HPDE6-E6E7 (cell line): Measurements from ENCODE around the gene RBM26.
"Not testable (repeated sequence)": the region's sequence is repeated elsewhere in the genome, so short reads cannot be mapped to it uniquely, and the experiment has no call there.

Experiments used
- DNase-seq: peaks from one replicate; pipeline ENCODE4 v3.0.0; 2011; ENCODE audit warnings: missing footprints; ENCODE audit errors: extremely low spot score

RBM26 gene

DNA sequence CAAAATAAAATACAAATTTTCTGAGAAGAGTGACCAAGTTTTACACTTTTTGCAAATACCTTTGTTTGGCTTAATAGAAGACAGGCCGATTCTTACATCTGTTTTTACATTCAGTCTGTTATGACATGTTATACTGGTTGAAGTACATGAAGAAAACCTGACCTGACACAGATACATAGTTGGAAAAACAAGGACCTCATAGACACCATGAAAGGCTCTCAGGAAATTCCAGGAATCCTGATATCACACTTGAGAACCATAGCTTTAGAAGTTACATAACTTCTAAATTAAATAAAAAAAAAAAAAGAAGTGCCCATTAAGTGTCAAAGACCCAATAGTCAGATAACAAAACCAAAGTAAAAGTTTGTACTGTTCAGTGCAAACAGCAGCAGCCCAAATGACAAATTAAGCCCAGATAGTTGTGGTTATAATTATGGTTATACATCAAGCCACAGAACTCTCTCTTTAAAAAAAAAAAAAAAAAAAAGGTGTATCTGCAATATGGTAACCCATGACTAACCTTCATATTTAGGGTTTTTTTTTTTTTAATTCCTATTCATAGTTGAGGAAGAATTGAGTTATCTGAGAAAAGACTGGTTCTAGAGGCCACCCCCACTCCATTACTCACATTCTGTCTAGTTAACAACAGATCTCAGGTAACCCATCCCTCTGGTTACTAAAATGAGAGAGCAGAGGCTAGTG is 19.8 kb downstream of the RBM26 start:
- DNase-seq, result no peak

DNA sequence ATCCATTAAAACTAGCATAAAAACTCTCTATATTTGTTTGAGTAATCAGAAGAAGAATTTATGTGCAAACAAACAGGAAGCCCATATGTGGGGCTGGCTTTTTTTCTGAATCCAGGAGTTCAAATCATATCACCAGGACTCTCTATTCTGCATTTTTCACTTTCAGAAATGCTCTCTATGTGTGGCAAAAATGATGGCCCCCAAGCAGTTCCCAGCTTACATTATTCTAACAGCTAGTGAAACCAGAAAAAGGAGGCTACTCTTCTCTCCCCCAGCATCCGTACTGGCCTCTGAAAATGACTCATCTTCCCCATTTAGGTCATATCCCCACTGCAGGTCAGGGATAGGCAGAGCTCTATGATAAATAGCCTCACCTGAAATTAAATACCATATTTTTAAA is 20.4 kb downstream of the RBM26 start:
- no peak for DNase-seq

DNA sequence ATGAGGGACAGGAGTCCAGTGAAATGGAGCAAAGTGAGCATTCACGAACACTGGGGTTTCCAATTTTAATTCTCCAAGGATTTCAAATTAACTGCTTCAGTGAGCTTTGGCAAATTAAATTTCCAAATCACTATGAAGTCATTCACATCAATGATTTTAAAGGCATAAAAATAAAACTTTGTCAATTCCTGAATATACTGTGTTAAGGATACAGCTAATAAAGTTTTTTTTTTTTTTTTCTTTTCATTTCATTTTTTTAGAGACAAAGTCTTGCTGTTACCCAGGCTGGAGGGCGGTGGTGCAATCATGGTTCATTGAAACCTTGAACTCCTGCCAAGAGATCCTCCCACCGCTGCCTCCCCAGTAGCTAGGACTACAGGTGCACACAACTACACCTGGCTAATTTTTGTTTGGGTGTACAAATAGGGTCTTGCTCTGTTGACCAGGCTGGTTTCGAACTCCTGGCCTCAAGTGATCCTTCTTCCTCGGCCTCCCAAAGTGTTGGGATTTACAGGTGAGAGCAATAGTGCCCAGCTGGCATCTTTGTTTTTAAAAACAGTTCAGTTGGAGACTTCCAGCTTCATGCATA is 21.9 kb downstream of the RBM26 start:
- no peak for DNase-seq

DNA sequence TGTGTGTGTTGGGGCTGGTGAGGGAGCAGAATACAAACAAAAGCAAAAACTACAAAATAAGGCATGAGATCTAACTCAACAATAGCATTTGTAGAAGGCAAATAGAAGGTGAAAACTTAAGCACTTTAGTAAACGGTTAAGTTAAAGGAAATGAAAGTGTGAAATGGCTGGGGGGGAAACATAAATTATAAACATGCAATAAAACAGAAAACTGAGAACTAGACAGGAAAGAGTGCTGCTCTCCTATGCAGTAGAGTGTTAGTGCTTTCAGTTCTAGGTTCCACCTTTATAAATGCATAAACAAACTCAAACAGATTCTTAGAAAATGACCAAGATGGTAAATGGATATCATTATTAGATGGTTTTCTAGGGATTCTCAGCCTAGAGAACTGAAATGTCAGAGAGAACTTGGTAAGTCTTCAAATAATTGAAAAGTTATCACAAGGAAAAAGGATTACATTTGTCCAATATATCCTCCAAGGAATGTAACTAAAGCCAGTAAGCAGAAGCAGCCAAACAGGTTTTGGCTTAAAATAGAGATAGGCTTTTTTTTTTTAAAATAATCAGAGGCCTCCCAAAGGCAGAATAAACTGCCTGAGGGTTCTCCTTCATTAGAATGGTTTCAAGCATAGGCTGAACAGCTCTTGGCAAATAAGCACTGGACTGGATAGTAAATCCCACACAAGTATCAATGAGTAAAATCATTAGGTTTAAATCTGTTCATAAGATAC is 23.3 kb downstream of the RBM26 start:
- no peak for DNase-seq

DNA sequence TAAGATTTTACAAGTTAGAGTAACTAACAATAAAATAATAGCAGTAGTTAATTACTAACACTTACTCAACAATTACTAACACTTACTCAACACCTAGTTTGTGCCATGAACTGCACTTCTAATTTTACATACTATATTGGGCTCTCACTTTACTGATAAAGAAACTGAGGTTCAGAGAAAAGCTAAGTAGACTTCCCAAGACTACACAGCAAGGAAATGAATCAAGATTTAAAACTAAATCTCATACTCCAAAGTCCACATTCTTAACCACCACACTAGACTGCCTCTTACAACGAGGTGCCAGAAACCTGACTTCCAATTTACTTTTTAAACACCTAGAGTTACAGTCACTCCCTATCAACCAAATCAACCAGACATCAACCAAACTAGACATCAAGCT is 25.1 kb downstream of the RBM26 start:
- no peak for DNase-seq

DNA sequence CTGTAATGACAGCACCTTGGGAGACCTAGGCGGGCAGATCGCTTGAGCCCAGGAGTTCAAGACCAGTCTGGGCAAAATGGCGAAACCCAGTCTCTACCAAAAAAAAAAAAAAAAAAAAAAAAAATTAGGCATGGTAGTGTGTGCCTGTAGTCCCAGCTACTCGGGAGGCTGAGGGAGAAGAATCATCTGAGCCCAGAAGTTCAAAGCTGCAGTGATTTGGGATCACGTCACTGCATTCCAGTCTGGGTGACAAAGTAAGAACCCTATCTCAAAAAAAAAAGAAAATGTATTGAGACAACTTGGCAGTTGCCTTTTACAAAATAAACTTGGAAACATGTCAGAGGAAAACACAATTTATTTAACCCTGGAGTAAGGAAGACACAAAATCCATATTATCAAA is 26.8 kb downstream of the RBM26 start:
- DNase-seq, result no peak

DNA sequence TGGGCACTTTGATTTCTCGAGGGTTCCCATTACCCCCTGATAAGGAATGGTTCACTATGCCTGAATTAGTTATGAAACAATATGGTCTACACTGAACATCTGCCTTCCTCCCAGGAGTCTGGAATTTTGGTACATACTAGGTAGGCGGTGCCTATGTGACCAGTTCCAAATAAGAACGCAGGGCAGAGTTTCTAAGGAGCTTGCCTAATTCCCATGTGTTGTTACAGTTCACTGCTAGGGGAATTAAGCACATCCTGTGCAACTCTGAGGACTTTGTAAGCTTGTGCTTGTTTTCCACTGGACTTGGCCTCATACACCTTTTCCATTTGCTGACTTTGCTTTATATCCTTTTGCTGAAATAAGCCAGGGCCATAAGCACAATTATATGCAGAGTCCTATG is 29.2 kb downstream of the RBM26 start:
- DNase-seq, result no peak

DNA sequence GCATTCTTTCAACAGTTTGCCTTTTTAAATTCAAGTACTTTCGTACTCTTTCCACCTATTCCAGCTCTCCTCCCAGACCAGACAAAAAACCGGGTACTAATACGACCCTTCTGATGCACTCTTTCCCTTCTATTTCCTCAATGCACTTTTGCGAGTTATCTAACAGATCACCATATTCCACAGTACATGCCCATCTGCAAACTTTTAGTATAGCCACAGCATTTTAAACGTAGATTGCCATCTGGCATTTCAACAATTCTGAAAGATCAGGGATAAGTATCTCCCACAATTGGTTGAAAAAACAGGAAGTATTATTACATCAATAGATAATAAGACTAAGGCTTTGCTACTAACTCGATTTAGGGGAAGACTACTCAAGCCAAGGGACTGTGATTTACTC is 31.5 kb downstream of the RBM26 start:
- DNase-seq, result no peak

DNA sequence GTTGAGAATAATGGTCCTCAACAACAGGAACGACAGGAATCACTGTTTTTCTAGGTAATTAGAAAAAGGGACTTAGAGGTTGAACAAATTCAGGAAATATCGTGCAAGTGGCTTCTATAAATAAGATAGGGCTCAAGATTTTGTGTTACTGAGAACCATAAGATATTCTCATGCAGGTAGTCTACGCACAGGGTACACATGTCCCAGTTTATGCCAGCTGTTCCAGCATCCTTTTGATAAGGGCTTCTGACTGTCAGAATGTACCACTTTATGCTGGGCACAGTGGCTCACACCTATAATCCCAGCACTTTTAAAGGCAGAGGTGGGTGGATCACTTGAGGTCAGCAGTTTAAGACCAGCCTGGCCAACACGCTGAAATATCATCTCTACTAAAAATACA is 32.1 kb downstream of the RBM26 start:
- DNase-seq, result no peak

DNA sequence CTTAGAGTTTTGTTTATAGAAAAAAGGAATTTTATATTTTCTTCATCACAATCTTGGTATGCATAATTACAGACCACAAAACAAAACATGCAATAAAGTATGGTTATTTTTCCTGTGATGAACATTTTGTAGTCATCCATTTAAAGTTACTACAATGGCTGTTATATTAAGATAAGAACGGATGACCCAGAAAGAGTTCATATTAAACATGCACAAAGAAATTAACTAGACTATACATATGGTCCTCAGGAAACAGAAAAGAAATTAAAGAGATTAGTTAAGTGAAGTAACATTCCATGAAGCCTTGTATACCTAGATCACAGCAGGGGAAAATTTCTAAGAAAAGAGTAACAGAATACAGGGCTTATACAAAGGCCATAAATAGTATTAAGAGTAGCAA is 36.8 kb downstream of the RBM26 start:
- no peak for DNase-seq

DNA sequence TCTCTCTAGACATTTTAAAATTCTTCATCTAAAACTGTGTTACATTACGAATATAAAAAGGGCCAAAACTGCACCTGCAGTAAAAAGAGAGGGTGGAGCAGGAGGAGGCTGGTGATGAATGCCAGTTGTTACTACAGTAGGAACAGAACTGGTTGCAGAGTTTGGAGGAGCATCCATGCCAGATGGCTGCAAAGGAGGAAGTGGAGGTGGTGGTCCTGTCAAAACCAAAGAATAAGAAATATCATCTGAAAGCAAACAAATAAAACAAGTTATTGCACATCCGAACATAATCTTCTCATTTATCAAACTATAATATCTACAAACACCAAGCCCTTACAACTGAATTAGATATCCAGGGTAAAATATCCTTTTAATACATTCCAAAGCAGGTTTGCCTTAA is 40.1 kb downstream of the RBM26 start:
- no peak for DNase-seq

DNA sequence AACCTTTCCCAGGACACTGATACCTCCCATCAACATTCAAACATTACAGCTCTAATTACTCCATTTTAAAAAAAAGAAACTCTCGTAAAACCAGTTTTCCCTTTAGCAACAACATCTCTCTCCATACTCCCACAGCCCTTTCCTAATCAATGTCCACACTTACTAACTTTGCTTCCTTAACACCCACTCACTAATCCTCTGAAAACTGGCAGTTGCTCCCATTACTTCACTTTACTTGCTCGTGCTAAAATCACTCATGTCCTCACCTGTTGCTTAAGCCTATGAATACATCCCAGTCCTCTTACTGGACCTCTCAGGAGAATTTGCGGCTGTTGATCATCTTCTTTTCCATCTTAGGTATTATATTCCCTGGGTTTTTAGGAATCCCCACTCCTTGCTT is 44.8 kb downstream of the RBM26 start:
- no peak for DNase-seq

DNA sequence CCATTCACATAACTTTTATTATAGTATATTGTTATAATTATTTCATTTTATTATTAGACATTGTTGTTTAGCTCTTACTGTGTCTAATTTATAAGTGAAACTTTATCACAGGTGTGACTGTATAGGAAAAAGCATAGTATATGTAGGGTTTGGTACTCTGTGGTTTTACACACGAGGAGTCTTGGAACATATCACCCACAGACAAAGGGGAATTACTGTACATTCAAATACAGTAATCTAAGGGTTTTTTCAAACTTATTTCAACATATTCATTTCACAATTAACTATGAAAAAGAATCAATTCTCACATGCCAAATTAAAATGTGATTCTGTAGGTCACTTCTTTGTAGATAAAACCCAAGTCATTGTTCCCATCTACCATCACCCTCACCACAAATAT is 46.0 kb downstream of the RBM26 start:
- DNase-seq, result no peak

DNA sequence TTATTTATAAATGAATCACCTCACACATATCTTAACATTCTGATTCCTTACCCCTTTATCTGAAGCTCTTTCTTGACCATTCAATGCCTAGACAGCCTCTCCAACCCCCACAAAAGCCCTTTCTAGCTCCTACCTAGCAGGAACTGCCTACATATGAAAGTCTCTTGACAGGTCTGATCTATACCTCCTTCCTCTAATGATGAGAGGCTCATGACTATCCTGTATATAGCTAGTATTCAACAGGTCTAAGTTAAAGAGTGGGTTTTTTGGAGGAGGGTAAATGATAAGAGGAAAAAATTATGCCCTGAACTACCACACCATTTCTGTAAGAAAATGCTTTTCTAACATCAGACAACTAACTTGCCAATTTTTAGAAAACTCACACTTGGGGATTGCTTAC is 47.0 kb downstream of the RBM26 start:
- no peak for DNase-seq

DNA sequence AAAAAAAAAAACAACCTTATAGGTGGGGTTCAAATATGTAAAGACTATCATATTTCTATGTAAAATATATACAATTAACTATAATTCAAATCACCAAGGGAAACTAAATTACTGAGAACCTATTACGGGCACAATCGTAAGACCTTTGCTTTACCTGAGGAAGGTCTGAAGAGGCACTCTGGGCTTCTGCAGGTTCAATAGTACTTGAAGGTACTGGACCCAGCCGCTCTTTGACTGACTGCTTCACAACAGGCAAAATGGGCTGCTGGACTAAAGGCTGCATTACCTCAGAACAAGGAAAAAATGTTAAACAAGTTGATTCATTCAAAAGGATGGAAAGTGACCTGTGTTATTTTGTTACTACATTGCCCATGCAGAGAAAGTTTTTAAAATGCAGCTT is 51.8 kb downstream of the RBM26 start:
- no peak for DNase-seq

DNA sequence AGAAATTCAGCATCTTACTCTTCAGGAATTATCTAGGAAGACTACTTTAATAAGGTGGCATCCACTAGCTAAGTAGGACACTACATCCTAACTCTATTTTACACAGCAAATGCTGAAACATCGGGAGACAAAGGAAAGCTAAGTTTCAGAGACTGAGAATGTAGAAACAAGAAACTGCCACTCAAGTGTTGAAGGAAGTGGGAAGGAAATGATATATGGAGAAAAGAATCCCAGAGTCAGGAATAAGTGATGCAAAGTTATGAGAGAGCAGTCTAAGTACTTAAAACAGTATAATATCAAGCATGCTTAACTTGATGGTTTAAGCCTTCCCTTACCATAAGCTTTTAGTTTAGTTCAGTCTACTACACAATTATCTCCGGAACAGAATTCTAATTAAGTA is 52.4 kb downstream of the RBM26 start:
- DNase-seq, result no peak

DNA sequence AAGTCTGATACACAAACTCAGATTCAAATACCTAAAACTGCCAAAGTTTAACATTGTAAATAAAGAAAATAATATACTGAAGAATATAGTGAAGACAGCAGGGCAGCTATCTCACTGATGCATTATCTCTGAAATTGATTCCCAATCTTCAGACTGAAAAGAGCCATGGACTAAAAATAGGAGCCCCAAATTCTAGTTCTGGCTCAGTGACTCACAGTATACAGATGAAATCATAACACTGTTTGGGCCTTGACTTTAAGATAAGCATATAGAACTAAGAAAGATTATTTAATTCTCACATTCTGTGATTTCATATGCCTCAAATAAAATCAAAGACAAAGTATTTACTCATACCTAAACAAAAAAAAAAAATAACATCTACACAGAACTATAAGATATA is 53.9 kb downstream of the RBM26 start:
- DNase-seq, result no peak

DNA sequence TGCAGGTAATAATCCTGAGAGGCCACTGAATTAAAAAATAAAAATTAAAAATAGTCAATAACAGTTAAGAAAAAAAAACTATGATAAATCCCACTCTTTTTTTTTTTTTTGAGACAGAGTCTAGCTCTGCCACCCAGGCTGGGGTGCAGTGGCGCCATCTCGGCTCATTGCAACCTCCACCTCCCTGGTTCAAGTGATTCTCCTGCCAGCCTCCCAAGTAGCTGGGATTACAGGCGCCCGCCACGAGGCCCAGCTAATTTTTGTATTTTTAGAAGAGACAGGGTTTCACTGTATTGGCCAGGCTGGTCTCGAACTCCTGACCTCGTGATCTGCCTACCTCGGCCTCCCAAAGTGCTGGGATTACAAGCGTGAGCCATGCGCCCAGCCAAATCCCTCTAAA is 56.4 kb downstream of the RBM26 start:
- DNase-seq, result not testable (repeated sequence)

DNA sequence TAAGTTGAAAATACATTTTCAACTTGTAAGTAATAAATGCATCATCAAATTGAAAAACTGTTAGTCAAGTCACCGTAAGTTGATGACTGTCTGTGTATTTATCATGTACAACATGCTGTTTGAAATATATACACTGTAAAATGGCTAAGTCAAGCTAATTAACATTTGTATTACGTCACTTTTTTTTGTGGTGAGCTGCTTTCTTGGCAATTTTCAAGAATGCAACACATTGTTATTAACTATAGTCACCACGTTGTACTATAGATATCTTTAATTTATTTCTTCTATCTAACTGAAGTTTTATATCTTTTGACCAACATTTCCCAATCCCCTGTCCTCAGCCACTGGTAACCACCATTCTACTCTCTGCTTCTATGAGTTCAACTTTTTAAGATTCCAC is 57.0 kb downstream of the RBM26 start:
- DNase-seq, result no peak

DNA sequence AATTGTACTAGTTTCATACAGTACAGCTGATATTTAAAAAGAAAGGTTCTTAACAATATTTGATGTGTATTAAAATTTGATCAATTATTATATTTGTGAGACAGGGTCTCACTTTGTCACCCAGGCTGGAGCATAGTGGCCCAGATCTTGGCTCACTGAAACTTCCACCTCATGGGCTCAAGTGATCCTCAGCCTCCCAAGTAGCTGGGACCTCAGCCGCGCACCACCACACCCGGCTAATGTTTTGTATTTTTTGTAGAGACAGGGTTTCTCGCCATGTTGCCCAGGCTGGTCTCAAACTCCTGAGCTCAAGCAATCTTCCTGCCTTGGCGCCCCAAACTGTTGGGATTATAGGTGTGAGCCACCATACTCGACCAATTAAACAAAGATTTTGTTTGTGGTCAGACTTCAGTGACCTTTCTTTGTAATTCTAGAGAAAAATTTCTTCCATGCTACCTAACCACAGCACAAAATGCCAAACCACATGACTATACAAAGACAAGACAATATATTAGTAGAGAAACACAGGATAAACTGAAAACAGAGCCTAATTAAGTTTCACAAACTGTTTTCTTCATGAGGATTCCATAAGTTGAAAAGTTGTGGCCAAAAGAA is 59.6 kb downstream of the RBM26 start:
- no peak for DNase-seq

DNA sequence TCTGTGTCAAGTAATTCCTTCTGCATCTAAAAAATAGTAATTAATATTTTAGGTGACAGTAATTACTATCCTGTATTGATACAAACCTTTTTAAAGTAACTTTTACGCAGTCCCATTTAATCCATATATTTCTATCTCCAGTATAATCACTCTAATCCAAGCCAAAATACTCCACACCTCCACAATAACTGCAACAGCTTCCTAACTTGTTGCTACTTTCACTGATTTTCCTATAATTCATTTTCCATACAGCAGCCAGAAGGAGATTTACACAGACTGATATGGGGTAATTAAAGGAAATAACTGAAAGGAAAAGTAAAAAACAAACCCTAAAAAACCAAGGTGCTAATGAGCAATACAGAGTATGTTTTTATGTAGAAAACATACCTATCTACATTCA is 64.9 kb downstream of the RBM26 start:
- no peak for DNase-seq

DNA sequence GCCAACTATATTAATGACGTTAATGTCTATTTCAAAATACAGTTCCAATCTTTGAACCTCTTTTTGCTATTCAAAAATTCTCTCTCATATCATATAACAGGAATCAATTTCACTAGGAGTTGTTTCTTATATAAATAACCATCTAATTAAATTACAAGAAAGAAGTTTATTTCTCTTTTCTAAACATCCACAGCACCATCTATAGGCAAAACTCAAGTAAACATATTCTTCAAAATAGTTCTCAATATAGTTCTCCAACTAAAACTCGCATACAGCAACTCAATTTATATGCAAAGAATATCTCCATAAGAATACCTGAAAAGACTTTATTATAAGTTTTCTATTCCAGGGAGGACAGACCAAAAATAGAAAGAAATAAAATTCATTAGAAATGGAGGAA is 65.6 kb downstream of the RBM26 start:
- DNase-seq, result no peak

DNA sequence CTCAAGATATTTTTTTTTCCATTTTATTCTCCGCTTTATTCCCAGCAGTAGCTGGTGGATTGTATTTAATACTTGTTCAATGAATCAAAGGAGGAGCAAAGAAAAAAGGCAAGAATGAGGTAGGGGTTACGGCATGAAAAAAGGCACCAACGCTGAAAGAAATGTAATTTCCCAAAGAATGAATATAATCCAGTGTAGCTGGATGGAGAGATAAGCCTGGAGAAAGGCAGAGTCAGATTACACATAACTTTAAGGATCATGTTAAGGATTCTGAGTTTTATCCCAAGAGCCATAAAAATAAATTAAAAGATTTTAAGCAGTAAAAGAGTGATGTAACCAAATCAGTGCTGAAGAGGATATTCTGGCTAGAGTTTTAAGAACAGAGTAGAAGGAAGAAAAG is 67.7 kb downstream of the RBM26 start:
- no peak for DNase-seq
